GM12891 (cell line): ENCODE measurements around the gene FUT8.

Experiments
- PAX5 ChIP-seq: IDR thresholded peaks from 2 replicates; pipeline ENCODE4 v1.6.1; 2011; ENCODE audit warnings: low read length, moderate library complexity, mild to moderate bottlenecking; ENCODE audit not compliant: insufficient read depth, severe bottlenecking
- POLR2A ChIP-seq: IDR thresholded peaks from 2 replicates; pipeline ENCODE4 v1.6.1; 2011; ENCODE audit warnings: low read depth, low read length, control low read depth
- POLR2AphosphoS5 ChIP-seq: IDR thresholded peaks from 2 replicates; pipeline ENCODE4 v1.6.1; 2011; ENCODE audit warnings: low read depth, low read length, control low read depth
- POU2F2 ChIP-seq: IDR thresholded peaks from 2 replicates; pipeline ENCODE4 v1.6.1; 2011; ENCODE audit warnings: low read depth, mild to moderate bottlenecking, control low read depth, low read length, moderate library complexity
- SPI1 ChIP-seq: IDR thresholded peaks from 2 replicates; pipeline ENCODE4 v1.6.1; 2011; ENCODE audit warnings: low read depth, low read length, control low read depth
- TAF1 ChIP-seq: IDR thresholded peaks from 2 replicates; pipeline ENCODE4 v1.6.1; 2011; ENCODE audit warnings: low read depth, low read length, control low read depth

GRCh38 chr14:65513671-65514070 is 101.1 kb downstream of the FUT8 start:
- TF ChIP-seq SPI1 (no peak), POLR2A (no peak), POLR2AphosphoS5 (no peak), TAF1 (no peak), POU2F2 (no peak), PAX5 (no peak)
